ENCODE data around the gene RHEB. TPM values are rescaled to one million over a fixed set of nuclear protein-coding genes. Genes with fewer than 3 reads are reported as not detected.
"Not testable (repeated sequence)": the region's sequence is repeated elsewhere in the genome, so short reads cannot be mapped to it uniquely, and the experiment has no call there.

The RHEB gene, protein sequence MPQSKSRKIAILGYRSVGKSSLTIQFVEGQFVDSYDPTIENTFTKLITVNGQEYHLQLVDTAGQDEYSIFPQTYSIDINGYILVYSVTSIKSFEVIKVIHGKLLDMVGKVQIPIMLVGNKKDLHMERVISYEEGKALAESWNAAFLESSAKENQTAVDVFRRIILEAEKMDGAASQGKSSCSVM
- total RNA-seq, result 62.4 and 68.3 TPM in 2 replicates

DNA sequence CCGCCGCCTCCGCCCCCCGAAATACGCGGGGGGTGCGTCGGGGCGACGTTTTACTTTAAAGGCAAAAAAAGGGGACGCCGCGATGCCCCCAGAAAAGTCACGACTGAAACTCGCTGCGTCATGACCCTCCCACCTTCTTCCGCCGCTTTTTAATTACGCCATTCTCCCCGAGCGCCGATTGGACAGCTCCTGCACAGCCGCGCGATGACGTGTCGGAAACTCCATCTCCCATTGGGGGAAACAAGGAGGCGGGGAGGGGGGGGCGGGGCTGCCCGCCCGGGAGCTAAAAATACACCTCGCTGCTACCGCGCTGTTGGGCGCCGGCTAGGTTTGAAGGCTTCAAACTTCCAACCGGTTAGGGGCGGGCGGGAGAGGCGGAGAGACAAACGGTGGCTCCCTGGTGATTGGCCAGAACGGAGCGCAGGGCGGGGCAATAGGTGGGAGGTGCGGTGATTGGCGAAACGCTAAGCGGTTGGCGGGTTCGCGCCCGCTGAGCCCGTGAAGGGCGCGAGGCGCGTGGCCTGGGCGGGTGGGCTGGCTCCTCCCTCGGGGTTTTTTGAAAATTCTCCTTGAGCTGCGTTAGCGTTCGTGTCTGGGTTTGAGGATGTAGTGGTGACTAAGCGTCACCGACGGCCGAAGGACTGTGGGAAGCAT is at the start of gene RHEB:
RHEB (minus strand) TSS at position 131 of the 654 bp plus-strand sequence. CDS start 384 bp downstream, outside the sequence.
- intact Hi-C loops (cut with micrococcal nuclease), result loop anchor here (1.0 to 5.0 kb wide), 18 partner anchors 49 to 1198 kb away; partner anchors contain the start of genes ABCF2, ACTR3C, CHPF2 and LRRC61

DNA sequence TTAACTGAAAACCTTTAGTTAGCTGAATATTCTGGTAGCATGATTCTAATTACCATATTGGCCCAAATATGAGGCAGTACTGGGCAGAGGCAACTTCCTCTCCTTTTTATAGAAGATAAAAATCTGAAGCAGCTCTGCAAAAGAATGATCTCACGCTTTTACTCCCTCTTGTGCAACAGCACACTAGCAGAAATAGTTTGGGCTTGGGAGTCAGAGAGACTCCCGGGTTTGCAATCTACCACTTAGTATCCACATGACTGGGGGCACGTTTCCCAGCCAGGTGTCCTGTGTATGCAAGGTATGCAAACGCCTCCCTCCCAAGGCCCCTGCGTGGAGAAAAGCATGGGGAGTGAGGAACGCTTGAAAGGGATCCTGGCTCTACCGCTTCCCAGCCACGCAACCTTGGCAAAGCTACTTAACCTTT is 47.2 kb upstream of the RHEB start:
- intact Hi-C loops (cut with micrococcal nuclease), result no loop called here

DNA sequence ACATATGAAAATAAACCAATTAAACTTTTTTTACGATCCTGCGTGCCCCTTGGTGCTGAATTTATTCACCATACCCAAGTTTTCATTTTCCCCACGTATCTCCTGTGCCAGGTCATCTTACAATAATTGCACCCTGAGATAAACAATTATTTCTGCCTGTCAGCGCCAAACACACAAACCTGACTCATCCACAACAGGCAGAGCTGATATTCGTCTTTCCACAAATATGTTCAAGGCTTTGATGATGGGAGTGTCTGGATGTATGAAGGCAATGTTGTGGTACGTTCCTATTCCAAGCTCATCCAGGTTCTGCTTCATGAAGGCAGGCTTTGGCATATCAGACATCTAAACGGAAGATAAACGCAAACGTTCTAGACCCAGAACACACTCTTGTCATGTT is 45.8 kb upstream of the RHEB start:
- intact Hi-C loops (cut with micrococcal nuclease), result no loop called here

DNA sequence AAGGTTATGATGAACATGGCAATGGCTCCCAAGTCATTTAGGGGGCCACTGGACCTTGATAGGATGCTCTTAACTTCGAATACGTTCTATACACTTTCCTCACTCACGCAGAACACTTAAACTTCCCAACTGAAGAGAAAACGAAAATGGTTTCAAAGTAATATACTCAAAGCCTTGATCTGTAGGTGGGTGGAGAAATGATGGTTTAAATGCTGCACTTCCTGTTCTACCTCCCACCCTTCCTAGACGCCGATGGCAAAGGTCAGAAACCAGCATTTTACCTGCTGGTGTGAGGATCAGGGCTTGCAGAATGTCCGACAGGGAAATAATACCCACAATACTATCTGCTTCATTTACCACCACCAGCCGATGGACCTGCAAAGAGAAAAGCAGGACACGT is 40.5 kb upstream of the RHEB start:
- intact Hi-C loops (cut with micrococcal nuclease), result no loop called here

DNA sequence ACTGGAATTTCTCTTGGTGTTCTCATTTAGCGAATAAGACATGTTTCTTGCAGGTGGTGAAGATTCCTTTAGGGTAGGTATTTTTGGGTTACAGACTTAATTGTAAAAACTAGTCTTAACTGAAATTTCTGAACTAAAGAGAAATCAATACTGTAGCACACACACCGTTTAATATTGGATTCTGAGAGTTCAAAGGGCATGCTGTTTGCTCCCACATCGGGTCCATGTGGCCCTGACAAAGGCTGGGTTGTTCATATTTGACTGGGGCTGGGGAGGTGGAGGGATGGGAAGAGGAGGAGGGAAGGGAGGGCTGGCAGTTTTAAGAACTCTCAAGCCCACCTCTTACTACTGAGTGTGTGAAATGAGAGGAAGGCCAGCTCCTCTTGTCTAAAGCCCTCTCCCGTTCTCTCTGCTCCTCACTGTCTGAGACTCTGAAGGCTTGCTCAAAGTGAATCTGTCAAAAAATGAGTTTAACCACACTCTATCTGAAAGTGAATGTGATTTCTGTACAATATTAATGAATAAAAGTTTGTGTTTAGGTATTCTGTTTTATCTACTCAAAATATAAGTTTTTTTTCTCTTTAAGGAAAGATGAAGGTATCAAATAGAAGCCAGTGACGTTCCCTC is 40.0 kb upstream of the RHEB start:
- intact Hi-C loops (cut with micrococcal nuclease), result no loop called here

DNA sequence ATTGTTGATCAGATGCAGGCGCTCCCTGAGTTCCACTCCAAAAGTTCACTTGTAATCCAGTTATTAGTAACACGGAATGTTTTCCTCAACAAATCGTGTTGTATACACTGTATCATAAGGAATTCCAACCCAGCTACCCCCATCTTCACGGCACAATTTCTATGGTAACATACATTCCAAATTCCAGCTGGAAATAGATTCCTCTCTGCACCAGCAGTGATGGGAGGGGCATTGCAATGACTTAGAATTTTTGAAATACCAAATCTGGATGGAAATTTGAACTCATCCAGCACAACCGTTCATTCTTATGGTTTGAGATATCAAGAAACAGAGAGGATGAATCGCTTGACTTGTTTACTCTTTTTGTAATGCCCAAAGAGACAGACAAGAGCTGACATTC is 38.9 kb upstream of the RHEB start:
- intact Hi-C loops (cut with micrococcal nuclease), result no loop called here

DNA sequence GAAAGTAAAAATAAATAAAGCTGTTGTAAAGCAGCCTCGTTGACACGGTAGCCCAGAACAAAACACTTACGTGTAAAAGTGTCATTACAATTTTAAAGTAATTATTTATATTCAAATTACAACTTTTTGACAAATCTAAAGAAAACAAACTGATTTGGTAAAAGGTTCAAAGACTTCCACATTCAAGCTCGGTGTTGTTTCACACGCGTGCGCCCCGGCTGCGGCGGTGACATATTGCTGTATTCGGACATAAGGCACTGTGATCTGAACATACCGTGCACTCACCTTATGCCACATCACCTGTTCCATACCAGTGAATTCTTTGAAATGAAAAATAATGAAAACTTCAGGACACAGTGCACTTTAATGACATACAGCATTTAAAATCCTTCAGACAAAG is 36.9 kb upstream of the RHEB start:
- intact Hi-C loops (cut with micrococcal nuclease), result no loop called here

DNA sequence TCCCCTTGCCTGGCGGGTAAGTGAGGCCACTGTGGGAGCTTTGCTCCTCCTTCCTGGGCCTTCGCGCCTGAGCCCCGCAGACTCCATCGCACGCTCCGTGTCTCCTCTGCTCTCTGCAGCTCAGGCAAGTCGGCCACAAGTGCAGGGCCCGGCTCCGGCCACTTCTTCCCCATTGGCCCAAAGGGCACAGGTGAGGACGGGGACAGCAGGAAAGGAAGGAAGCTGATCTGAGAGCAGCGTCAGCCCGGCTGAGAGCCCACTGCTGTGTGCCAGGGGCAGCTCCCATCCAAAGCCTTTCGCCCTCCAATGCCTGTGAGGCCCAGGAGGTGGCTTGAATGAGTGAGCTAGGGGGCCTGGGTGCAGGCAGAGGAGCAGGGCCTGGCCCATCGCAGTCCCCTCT is 33.7 kb upstream of the RHEB start:
- intact Hi-C loops (cut with micrococcal nuclease), result no loop called here

DNA sequence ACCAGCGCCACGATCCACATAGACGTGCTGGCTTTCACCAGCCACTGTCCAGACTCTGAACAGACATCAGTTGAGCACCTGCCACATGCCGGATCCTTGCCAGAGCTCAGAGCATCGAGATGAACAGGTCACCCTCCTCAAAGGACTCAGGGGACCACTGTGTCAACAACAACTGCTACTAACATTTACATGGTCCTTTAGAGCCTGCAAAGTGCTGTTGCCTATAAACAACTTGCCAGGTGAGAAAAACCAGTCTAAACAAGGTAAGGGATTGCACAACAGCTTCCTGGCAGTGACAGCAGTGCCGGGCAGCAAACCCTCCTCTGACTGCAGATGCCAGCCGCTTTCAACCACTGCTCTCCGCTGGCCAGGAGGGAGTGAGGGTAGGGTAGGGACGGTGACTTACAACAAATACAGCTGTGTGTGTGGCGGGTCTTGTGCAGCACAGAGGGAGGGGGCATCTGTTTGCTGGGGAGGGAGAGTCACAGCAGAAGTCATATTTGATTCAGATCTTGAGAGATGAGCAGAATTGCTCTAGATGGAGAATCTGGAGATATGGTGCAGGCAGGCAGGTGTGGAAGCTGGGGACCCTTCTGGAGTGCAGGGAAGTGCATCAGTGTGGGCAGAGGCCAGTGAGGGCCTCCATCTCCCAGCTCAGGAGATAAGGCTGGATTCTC is 32.8 kb upstream of the RHEB start:
- intact Hi-C loops (cut with micrococcal nuclease), result no loop called here

DNA sequence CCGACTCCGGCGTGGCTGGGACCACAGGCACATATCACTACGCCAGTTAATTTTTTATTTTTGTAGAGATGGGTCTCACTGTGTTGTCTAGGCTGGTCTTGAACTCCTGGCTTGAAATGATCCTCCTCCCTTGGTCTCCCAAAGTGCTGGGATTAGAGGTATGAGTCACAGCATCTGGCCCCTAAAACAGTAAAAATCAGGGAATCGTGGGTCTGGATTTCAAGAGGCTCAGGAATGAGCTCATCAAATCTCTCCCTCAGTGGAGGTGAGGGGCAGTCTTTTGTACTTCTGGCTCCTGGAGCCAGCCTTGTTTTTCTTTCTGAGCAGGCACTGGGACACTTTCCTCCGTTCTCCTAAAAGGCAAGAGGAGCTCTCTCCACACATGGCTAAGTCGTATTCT is 32.1 kb upstream of the RHEB start:
- intact Hi-C loops (cut with micrococcal nuclease), result no loop called here

DNA sequence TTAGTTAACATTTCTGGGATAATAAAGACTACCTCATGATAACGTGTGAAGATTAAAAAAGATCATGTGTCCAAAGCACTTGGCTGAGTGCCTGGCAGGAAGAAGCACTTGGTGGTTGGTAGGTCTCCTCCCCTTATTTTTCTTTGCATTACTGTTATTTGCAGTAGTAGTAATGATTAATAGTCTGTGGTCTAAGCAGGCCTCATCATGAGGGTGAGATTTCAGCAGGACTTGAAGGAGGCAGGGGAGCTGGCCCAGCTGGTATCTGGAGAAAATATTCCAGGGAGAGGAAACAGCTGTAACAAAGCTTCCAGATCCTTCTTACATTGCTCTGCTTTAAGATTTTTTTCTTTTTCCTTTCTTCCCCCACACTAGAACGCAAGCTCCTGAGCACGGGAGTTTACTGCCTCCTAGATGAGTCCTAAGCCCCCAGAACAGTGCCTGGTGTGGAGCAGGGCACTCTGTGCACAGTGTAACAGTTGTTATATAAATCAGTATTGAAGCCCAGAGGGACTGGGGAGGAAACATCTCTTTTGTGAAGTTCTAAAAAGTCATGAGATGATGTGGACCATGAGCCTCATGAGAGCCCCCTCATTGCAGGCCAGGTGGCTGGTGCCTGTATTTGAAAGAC is 31.1 kb upstream of the RHEB start:
- intact Hi-C loops (cut with micrococcal nuclease), result no loop called here

DNA sequence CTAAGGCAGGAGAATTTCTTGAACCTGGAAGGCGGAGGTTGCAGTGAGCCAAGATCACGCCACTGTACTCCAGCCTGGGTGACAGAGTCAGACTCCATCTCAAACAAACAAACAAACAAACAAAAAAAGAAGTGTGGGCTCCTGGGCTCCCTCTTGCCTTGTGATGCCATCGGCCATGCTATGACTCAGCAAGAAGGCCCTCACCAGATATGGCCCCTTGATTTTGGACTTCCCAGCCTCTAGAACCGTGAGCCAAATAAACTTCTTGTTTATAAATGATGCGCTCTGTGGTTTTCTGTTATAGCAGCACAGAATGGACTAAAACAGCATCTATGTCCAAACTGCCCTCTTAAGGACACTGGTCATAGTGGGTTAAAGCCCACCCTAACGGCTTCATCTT is 29.9 kb upstream of the RHEB start:
- intact Hi-C loops (cut with micrococcal nuclease), result no loop called here

DNA sequence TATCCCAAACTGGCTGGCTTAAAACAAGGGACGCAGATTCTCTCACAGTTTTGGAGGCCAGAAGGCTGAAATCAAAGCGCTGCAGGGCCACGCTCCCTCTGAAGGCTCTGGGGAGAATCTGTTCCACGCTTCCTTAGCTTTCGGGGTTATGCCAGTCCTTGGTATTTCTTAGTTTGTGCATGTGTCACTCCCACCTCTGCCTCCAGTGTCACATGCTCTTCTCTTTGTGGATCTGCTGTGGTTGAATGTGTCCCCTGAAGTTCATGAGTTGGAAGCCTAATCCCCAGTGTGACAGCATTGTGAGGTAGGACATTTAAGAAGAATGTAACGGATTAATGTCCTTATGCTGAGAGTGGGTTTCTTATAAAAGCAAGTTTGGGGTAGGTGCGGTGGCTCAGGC is 29.4 kb upstream of the RHEB start:
- intact Hi-C loops (cut with micrococcal nuclease), result no loop called here

DNA sequence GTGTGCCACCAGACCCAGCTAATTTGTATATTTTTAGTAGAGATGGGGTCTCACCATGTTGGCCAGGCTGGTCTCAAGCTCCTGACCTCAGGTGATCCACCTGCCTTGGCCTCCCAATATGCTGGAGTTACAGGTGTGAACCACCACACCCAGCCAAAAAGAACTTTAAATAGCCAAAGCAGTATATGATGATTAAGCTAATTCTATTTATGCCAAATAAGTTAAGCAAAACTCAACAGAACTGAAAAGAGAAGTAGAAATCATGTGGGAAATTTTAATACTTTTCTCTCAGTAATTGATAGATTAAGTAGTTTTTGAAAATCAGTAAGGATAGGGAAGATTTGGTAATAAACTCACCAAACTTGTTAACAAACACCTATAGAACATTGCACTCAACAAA is 24.5 kb upstream of the RHEB start:
- intact Hi-C loops (cut with micrococcal nuclease), result no loop called here

DNA sequence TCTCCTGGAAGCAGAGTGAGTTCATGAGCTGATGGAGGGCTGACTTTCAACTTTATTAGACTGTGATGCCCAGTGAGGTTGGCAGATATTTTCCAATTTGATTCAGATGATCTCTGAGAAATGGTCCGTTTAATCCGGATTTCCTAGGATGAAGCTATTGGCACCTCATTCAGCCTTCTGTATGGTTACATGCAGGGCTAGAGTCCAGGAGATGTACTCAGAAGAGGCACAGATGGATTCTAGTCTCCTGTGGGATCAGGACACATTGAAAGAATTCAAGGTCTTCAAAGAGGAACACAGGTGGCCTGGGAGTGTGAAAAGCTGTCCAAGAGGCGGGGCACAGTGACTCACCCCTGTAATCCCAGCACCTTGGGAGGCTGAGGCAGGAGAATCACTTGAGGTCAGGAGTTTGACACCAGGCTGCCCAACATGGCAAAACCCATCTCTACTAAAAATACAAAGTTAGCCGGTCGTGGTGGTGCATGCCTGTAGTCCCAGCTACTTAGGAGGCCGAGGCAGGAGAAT is 23.0 kb upstream of the RHEB start:
- intact Hi-C loops (cut with micrococcal nuclease), result no loop called here

DNA sequence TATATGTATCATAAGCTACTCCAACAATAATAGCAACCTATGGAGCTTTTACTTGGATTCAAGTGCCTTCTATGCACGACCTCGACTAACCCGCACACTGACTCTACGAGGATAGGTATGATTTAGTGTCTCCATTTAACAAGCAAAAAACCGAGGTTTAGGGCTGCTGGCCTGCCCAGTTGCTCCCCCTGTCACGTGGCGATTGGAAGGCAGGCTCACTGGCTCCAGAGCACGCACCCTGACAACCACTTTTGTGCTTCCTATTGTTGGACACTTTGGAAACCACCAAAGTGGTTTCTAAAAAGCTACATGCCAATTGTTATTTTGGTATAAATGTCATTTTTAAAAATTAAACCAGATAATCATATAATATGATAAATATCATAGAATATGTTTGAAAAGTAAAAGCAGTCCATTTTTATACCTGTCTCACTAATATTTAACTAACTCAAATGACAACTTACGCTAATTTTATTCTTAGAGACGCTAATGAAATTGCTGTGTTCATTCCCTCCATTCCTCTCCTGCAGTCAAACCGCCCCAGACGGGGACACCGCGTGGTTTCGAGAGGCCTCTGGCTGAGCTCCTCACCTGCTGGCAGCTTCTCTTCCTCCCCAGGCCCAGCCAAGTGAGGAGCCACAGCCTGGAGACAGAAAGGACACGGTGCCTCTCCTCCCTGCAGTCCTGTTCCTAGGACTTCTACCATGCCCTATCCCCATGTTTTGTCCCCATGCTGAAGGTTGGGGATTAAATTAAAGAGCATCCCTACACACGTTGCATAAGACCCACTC is 22.2 kb upstream of the RHEB start:
- intact Hi-C loops (cut with micrococcal nuclease), result no loop called here

DNA sequence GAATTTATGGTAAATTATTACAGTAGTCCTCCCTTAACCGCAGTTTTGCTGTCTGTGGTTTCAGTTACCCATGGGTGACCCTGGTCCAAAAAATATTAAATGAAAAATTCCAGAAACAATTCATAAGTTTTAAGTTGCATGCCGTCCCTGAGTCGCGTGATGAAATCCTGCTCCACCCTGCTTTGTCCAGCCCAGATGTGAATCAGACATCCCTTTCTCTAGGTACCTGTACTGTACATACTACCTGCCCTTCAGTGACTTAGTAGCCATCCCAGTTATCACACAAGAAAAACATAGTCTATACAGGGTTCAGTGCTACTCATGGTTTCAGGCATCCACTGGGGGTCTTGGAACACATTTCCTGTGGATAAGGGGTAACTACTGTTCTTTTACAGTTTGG is 20.5 kb upstream of the RHEB start:
- intact Hi-C loops (cut with micrococcal nuclease), result no loop called here

DNA sequence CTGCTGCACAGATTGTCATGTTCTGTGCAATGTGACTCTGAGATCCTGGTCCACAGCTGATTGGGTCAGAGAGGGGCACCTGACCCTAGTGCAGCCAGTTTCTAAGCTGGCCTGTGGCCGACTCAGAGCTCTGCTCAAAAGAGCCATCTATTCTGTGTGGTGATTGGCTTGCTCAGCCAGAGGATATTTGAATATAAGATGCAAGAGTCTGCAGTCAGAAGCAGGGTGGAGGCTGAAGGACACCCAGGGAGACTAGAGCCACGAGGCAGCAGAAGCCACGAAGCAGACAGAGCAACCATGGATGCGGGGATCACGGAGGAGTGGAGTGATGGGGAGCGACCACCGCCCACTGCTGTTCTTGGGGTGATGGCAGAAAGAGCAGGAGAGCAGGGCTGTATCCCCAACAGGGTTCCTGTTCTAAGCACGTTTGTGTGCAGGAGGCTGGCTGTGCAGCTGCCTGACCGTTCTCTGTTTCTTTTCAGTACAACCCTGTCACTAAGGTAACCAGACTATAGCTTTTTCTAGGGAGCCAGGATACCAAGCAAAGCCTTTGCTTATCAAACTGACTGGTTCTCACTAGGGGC is 19.5 kb upstream of the RHEB start:
- intact Hi-C loops (cut with micrococcal nuclease), result no loop called here

DNA sequence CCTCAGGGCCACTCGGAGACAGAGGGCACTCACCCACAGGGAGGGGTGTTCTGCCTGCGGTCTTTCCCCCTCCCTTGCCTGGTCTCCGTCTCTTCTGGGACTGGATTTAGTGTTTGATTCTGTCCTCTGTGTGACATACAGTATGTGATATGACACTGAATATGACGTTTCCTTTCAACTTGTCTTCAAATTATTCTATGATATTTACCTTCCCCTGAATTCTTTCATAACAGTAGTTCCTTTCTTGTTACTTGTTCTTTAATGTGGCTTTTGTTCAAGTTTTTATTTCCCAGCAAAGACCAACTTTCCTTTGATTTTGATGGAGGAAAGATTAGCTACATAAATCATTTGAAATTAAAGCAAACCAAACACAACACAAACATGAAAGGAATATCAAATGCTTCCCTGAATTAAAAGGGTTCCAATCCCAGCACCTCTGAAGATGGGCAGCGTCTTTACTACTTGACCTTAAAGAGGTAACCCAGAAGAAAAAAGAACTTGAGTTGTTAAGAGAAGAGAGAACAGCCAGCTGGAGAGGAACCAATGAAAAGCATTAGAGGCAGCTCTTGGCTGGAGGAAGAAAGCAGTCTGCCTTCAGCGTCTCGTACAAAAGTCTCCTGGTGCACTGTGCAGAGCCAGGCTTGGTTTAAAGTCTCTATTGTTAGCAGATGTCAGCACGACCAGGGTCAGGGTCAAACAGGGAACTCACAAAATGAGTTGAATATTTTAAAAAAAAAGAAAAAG is 18.3 kb upstream of the RHEB start:
- intact Hi-C loops (cut with micrococcal nuclease), result no loop called here

DNA sequence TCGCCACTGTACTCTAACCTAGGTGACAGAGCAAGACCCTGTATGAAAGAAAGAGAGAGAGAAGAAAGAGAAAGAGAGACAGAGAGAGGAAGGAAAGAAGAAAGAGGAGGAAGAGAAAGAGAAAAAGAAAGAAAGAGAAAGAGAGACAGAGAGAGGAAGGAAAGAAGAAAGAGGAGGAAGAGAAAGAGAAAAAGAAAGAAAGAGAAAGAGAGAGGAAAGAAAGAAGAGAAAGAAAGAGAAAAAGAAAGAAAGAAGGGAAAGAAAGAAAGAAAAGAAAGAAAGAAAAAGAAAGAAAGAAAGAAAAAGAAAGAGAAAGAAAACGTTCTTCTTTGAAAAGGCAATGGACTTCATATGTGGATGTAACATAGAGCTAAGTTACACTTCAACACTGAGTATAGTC is 16.5 kb upstream of the RHEB start:
- intact Hi-C loops (cut with micrococcal nuclease), result not testable (repeated sequence)
